ENCODE results near the gene GABRG3.

- TF ChIP-seq, protein P1, sequence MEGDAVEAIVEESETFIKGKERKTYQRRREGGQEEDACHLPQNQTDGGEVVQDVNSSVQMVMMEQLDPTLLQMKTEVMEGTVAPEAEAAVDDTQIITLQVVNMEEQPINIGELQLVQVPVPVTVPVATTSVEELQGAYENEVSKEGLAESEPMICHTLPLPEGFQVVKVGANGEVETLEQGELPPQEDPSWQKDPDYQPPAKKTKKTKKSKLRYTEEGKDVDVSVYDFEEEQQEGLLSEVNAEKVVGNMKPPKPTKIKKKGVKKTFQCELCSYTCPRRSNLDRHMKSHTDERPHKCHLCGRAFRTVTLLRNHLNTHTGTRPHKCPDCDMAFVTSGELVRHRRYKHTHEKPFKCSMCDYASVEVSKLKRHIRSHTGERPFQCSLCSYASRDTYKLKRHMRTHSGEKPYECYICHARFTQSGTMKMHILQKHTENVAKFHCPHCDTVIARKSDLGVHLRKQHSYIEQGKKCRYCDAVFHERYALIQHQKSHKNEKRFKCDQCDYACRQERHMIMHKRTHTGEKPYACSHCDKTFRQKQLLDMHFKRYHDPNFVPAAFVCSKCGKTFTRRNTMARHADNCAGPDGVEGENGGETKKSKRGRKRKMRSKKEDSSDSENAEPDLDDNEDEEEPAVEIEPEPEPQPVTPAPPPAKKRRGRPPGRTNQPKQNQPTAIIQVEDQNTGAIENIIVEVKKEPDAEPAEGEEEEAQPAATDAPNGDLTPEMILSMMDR (IDR thresholded peaks at IDR 0.05; ENCODE audit: extremely low read depth in 1 of 2, insufficient read depth in 1 of 2, low read depth in 1 of 2, low read length in 2 of 2), result no peak
- TF ChIP-seq EZH2 (IDR thresholded peaks at IDR 0.05; ENCODE audit: borderline replicate concordance, low read depth, low read length, severe bottlenecking), result no peak
Measured at GRCh38 chr15:27061739-27062138, 90.8 kb downstream of the GABRG3 start.

Measured in endothelial cell of umbilical vein (primary cell).